Hepatocyte (in vitro differentiated cells): ENCODE results near the gene CASS4. TPM values are rescaled to one million over a fixed set of nuclear protein-coding genes. Genes with fewer than 3 reads are reported as not detected.

Experiments used
- DNase-seq: peaks from one replicate; pipeline ENCODE4 v3.0.0-alpha.2; 2016; ENCODE audit warnings: low spot score
- H2AFZ ChIP-seq: fragments of 200-600 bp; sonication (generic); 2 replicates; pipeline ENCODE4 v1.6.0; 2016; ENCODE audit warnings: antibody characterized with exemption, mild to moderate bottlenecking
- H3K27ac ChIP-seq: fragments of 200-600 bp; sonication (generic); 2 replicates; pipeline ENCODE4 v1.5.1; 2016; ENCODE audit warnings: mild to moderate bottlenecking
- H3K27me3 ChIP-seq: fragments of 200-600 bp; sonication (generic); 2 replicates; pipeline ENCODE4 v1.6.1; 2016
- H3K36me3 ChIP-seq: fragments of 200-600 bp; sonication (generic); replicated peaks from 2 replicates; pipeline ENCODE4 v1.5.1; 2016; ENCODE audit warnings: low read depth; ENCODE audit not compliant: insufficient read depth
- H3K4me1 ChIP-seq: fragments of 200-600 bp; sonication (generic); 2 replicates; pipeline ENCODE4 v1.5.1; 2016; ENCODE audit warnings: mild to moderate bottlenecking, moderate library complexity; ENCODE audit not compliant: insufficient read depth
- H3K4me2 ChIP-seq: fragments of 200-600 bp; sonication (generic); 2 replicates; pipeline ENCODE4 v1.6.0; 2016
- H3K4me3 ChIP-seq: fragments of 200-600 bp; sonication (generic); 2 replicates; pipeline ENCODE4 v1.5.1; 2016; ENCODE audit warnings: mild to moderate bottlenecking
- H3K79me2 ChIP-seq: fragments of 200-600 bp; sonication (generic); 2 replicates; pipeline ENCODE4 v1.6.0; 2017; ENCODE audit warnings: mild to moderate bottlenecking
- H3K9me2 ChIP-seq: fragments of 200-600 bp; sonication (generic); replicated peaks from 2 replicates; pipeline ENCODE4 v1.6.0; 2017; ENCODE audit warnings: mild to moderate bottlenecking; ENCODE audit not compliant: insufficient read depth
- H3K9me3 ChIP-seq: fragments of 200-600 bp; sonication (generic); 2 replicates; pipeline ENCODE4 v1.5.1; 2016; ENCODE audit warnings: low read depth, mild to moderate bottlenecking
- H4K20me1 ChIP-seq: fragments of 200-600 bp; sonication (generic); 2 replicates; pipeline ENCODE4 v1.6.0; 2016; ENCODE audit warnings: mild to moderate bottlenecking; ENCODE audit not compliant: insufficient read depth, poor library complexity, severe bottlenecking
- EZH2 ChIP-seq: fragments of 200-600 bp; sonication (generic); IDR thresholded peaks from 2 replicates; pipeline ENCODE4 v1.6.1; 2016; ENCODE audit warnings: antibody characterized with exemption, mild to moderate bottlenecking, borderline replicate concordance
- EZH2phosphoT487 ChIP-seq: fragments of 200-600 bp; sonication (generic); IDR thresholded peaks from one replicate; pipeline ENCODE4 v1.6.1; 2018; ENCODE audit warnings: antibody characterized with exemption, mild to moderate bottlenecking, low read depth, moderate library complexity; ENCODE audit not compliant: unreplicated experiment, severe bottlenecking
- WGBS: methylation state at CpG from one replicate; pipeline ENCODE4 v1.1.6; 2016; ENCODE audit warnings: low lambda C conversion rate; ENCODE audit errors: missing lambda C conversion rate; 5-methylcytosine and 5-hydroxymethylcytosine counted together
- polyA plus RNA-seq: library from polyadenylated mRNA; unstranded; fragments of >200 nt; fragmentation: Nextera tagmentation; extraction: Ambion mirVana; gene quantifications from 2 replicates; pipeline ENCODE4 v1.2.1, GENCODE V29; 2016
- total RNA-seq: library from RNA; depleted of rRNA; stranded (reverse); fragments of >200 nt; gene quantifications from 2 replicates; pipeline ENCODE4 v1.2.3, GENCODE V29; 2014
- TF ChIP-seq, protein P1 (sequence below): fragments of 200-600 bp; sonication (generic); IDR thresholded peaks from 2 replicates; pipeline ENCODE4 v1.5.1; 2016; ENCODE audit warnings: antibody characterized with exemption, mild to moderate bottlenecking; ENCODE audit not compliant: poor library complexity

Gene CASS4
- total and polyA plus RNA-seq, 2 experiments from 2014 or later = 0.13 TPM; not detected in 1

- TF ChIP-seq EZH2 = no peak
- TF ChIP-seq EZH2phosphoT487 = no peak
- TF ChIP-seq, protein P1, sequence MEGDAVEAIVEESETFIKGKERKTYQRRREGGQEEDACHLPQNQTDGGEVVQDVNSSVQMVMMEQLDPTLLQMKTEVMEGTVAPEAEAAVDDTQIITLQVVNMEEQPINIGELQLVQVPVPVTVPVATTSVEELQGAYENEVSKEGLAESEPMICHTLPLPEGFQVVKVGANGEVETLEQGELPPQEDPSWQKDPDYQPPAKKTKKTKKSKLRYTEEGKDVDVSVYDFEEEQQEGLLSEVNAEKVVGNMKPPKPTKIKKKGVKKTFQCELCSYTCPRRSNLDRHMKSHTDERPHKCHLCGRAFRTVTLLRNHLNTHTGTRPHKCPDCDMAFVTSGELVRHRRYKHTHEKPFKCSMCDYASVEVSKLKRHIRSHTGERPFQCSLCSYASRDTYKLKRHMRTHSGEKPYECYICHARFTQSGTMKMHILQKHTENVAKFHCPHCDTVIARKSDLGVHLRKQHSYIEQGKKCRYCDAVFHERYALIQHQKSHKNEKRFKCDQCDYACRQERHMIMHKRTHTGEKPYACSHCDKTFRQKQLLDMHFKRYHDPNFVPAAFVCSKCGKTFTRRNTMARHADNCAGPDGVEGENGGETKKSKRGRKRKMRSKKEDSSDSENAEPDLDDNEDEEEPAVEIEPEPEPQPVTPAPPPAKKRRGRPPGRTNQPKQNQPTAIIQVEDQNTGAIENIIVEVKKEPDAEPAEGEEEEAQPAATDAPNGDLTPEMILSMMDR = no peak
- H3K4me1 ChIP-seq = no peaks in the 10 kb centered on the region
- no peaks in the 10 kb centered on the region for H3K27me3 ChIP-seq
- no peaks in the 10 kb centered on the region for H3K9me2 ChIP-seq
- H4K20me1 ChIP-seq = no peaks in the 10 kb centered on the region
- no peak overlapping the region for H3K4me2 ChIP-seq
- H3K9me3 ChIP-seq = no peaks in the 10 kb centered on the region
- H3K4me3 ChIP-seq = no peak overlapping the region
- no peaks in the 10 kb centered on the region for H3K36me3 ChIP-seq
- 79% methylated on average over 22 of the region's 22 CpGs for WGBS
- no peak for DNase-seq
- H3K27ac ChIP-seq = no peak overlapping the region
- H3K79me2 ChIP-seq = no peaks in the 10 kb centered on the region
- no peak overlapping the region for H2AFZ ChIP-seq
Observed at GRCh38 chr20:56458206-56458821, 46.3 kb downstream of the CASS4 start.

DNA sequence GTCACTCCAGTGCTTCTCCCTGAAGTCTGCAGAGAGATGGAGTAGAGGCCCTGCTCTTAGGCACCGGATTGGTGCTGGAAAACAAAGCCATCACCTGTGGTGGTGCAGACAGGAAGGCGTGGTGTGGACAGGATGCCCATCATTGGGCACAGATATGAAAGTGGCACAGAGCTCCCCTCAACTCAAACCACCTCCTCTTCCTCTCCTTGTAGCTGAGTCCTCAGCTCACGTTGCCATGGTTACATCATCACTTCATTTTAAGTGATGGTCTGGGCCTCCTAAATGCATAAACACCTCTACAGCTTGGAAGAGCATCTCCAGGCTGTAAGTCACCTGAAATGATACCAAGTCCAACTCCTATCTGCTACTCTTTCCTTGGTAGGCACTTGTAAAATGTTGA is 48.4 kb downstream of the CASS4 start:
- no peaks in the 10 kb centered on the region for H3K27me3 ChIP-seq
- H3K36me3 ChIP-seq = no peaks in the 10 kb centered on the region
- H3K27ac ChIP-seq = no peak overlapping the region
- no peaks in the 10 kb centered on the region for H4K20me1 ChIP-seq
- no peaks in the 10 kb centered on the region for H3K9me3 ChIP-seq
- no peaks in the 10 kb centered on the region for H3K4me1 ChIP-seq
- no peak overlapping the region for H3K4me2 ChIP-seq
- TF ChIP-seq EZH2 (no peak), EZH2phosphoT487 (no peak)
- TF ChIP-seq, protein P1 = no peak
- H3K4me3 ChIP-seq = no peak overlapping the region
- H3K9me2 ChIP-seq = no peaks in the 10 kb centered on the region
- WGBS = 77% methylated on average over 3 of the region's 3 CpGs
- no peak for DNase-seq
- H3K79me2 ChIP-seq = no peaks in the 10 kb centered on the region
- no peak overlapping the region for H2AFZ ChIP-seq

DNA sequence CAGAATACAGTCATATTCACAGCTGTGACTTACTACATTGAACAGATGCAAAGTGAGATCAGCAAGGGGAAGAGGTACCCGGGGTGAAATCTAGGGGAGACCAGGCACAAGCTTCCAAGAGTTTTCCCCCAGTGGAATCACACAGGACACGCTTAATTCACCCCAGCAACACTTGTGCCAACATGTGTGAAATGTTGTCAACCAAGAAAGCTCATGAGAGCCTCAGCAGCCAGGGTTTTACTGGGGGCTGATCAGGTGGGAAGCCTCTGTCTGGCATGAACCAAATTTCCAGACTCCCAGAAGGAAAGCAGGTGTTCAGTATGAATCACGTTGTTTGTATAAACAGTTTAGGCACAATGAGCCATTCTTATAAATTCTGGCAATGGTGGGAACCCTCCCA is 49.5 kb downstream of the CASS4 start:
- no peaks in the 10 kb centered on the region for H3K4me1 ChIP-seq
- H3K9me2 ChIP-seq = no peaks in the 10 kb centered on the region
- TF ChIP-seq EZH2phosphoT487 (no peak), EZH2 (no peak)
- TF ChIP-seq, protein P1 = no peak
- H2AFZ ChIP-seq = no peak overlapping the region
- no peaks in the 10 kb centered on the region for H4K20me1 ChIP-seq
- no peak overlapping the region for H3K4me3 ChIP-seq
- no peak overlapping the region for H3K4me2 ChIP-seq
- H3K36me3 ChIP-seq = no peaks in the 10 kb centered on the region
- 56% methylated on average over 3 of the region's 3 CpGs for WGBS
- H3K9me3 ChIP-seq = no peaks in the 10 kb centered on the region
- no peaks in the 10 kb centered on the region for H3K27me3 ChIP-seq
- no peaks in the 10 kb centered on the region for H3K79me2 ChIP-seq
- DNase-seq = no peak
- no peak overlapping the region for H3K27ac ChIP-seq

DNA sequence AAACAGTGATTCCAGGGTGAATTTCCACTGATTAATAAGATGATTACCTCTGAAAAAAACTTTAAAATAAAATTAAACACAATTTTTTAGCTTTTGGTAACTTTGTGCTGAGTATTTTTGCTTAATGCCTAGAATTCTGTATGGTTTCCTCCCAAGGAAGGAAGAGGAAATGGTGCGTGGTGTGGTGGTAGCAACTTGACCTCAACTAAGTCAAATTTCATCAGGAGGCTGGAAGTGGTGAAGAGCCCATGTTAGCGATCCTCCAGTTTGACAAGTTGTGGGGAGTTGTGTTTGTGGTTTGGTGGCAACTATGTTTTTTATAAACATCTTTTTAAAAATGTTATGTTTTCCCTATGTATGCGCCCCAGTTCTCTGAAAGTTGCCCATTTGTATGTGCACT is 51.4 kb downstream of the CASS4 start:
- no peaks in the 10 kb centered on the region for H3K9me2 ChIP-seq
- H3K27ac ChIP-seq = no peak overlapping the region
- H3K4me1 ChIP-seq = no peaks in the 10 kb centered on the region
- no peak overlapping the region for H2AFZ ChIP-seq
- H3K79me2 ChIP-seq = no peaks in the 10 kb centered on the region
- H4K20me1 ChIP-seq = no peaks in the 10 kb centered on the region
- TF ChIP-seq, protein P1 = no peak
- TF ChIP-seq EZH2 (no peak), EZH2phosphoT487 (no peak)
- no peaks in the 10 kb centered on the region for H3K36me3 ChIP-seq
- DNase-seq = no peak
- H3K4me2 ChIP-seq = no peak overlapping the region
- WGBS = 87% methylated on average over 3 of the region's 3 CpGs
- no peak overlapping the region for H3K4me3 ChIP-seq
- H3K27me3 ChIP-seq = no peaks in the 10 kb centered on the region
- no peaks in the 10 kb centered on the region for H3K9me3 ChIP-seq
